Activated T-helper 1 cell treated with anti-CD3 and anti-CD28 coated beads, Interleukin-12 subunit alpha, Interleukin-12 subunit beta, Interleukin-2, Interleukin-4 antibody, amounts not matched to agents 30 ng/mL and 10 ng/mL and 1 ng/mL, durations not matched to agents 14 hours and 24 hours and 36 hours (primary cell): Measurements from ENCODE around the gene COPG1. TPM values are rescaled to one million over a fixed set of nuclear protein-coding genes. Genes with fewer than 3 reads are reported as not detected.
"Not testable (repeated sequence)": the region's sequence is repeated elsewhere in the genome, so short reads cannot be mapped to it uniquely, and the experiment has no call there.

Source experiments
- DNase-seq: peaks from one replicate; pipeline ENCODE4 v3.0.0; 2021; ENCODE audit warnings: low spot score
- H3K27ac Mint-ChIP-seq: one replicate; pipeline ENCODE4 v1.8.0; 2021; ENCODE audit warnings: mild to moderate bottlenecking, mixed read lengths
- H3K27me3 Mint-ChIP-seq: one replicate; pipeline ENCODE4 v1.8.0; 2022; ENCODE audit warnings: mild to moderate bottlenecking, moderate library complexity, mixed read lengths; ENCODE audit not compliant: insufficient read depth
- H3K36me3 Mint-ChIP-seq: one replicate; pipeline ENCODE4 v1.8.0; 2021; ENCODE audit warnings: low read depth, mixed read lengths
- H3K4me1 Mint-ChIP-seq: one replicate; pipeline ENCODE4 v1.8.0; 2021; ENCODE audit warnings: low read depth, mixed read lengths
- H3K4me3 Mint-ChIP-seq: one replicate; pipeline ENCODE4 v1.8.0; 2021; ENCODE audit warnings: mild to moderate bottlenecking, moderate library complexity, mixed read lengths
- H3K9me3 Mint-ChIP-seq: one replicate; pipeline ENCODE4 v1.8.0; 2021; ENCODE audit warnings: mixed read lengths
- intact Hi-C: fragments of 100-400 bp; cut with micrococcal nuclease; formaldehyde crosslinking; loops from one replicate; pipeline ENCODE4 v1.15.1; 2024
- total RNA-seq: library from RNA; stranded (reverse); gene quantifications from 2 replicates; pipeline ENCODE4 v1.2.3, GENCODE V29; 2022

COPG1 gene
- total RNA-seq, 1 donor from 2014 or later: 160 TPM

GRCh38 chr3:129246636-129247035 lies 2.8 kb upstream of the COPG1 start:
- peaks cover 10% of the 10 kb centered on the region for H3K36me3 Mint-ChIP-seq

GRCh38 chr3:129248286-129248979 lies 973 bp upstream of the COPG1 start:
- DNase-seq: no peak
- Mint-ChIP-seq H3K4me1 (peaks cover 61% of the 10 kb centered on the region), H3K9me3 (no peaks in the 10 kb centered on the region), H3K27ac (peak overlapping the region; percentile 98), H3K4me3 (peak overlapping the region; percentile 98), H3K36me3 (peaks cover 26% of the 10 kb centered on the region), H3K27me3 (no peaks in the 10 kb centered on the region)
- intact Hi-C loops: loop anchor here (2.0 to 5.0 kb wide), 3 partner anchors 18 to 446 kb away; partner anchors contain the start of gene CFAP92

More at GRCh38 chr3:129246636-129247035, 2.8 kb upstream of the COPG1 start:
- Mint-ChIP-seq H3K27me3 (no peaks in the 10 kb centered on the region), H3K9me3 (no peaks in the 10 kb centered on the region), H3K4me3 (no peak overlapping the region), H3K4me1 (peaks cover 43% of the 10 kb centered on the region), H3K27ac (no peak overlapping the region)
- intact Hi-C loops: loop anchor here (1.0 to 5.0 kb wide), 2 partner anchors 193 to 444 kb away; no protein-coding TSS in a partner anchor
- no peak for DNase-seq

- peaks cover 45% of the 10 kb centered on the region for H3K4me1 Mint-ChIP-seq
- peaks cover 55% of the 10 kb centered on the region for H3K36me3 Mint-ChIP-seq
- H3K27ac Mint-ChIP-seq: no peak overlapping the region
- no peaks in the 10 kb centered on the region for H3K9me3 Mint-ChIP-seq
- intact Hi-C loops: no loop called here
- no peak overlapping the region for H3K4me3 Mint-ChIP-seq
- no peak for DNase-seq
- no peaks in the 10 kb centered on the region for H3K27me3 Mint-ChIP-seq
These were observed 3.3 kb downstream of the COPG1 start for GRCh38 chr3:129252748-129253147.

GRCh38 chr3:129254536-129255230 lies 5.3 kb downstream of the COPG1 start:
- no peak overlapping the region for H3K27ac Mint-ChIP-seq
- intact Hi-C loops: no loop called here
- DNase-seq: no peak
- peaks cover 29% of the 10 kb centered on the region for H3K4me1 Mint-ChIP-seq
- no peaks in the 10 kb centered on the region for H3K9me3 Mint-ChIP-seq
- H3K27me3 Mint-ChIP-seq: no peaks in the 10 kb centered on the region
- H3K4me3 Mint-ChIP-seq: no peak overlapping the region
- H3K36me3 Mint-ChIP-seq: peaks cover 65% of the 10 kb centered on the region

GRCh38 chr3:129256270-129256669 lies 6.9 kb downstream of the COPG1 start:
- Mint-ChIP-seq H3K4me3 (no peak overlapping the region), H3K27ac (no peak overlapping the region), H3K36me3 (peaks cover 67% of the 10 kb centered on the region), H3K4me1 (peaks cover 23% of the 10 kb centered on the region), H3K9me3 (no peaks in the 10 kb centered on the region), H3K27me3 (no peaks in the 10 kb centered on the region)
- intact Hi-C loops: no loop called here
- no peak for DNase-seq

- Mint-ChIP-seq H3K36me3 (peaks cover 64% of the 10 kb centered on the region), H3K9me3 (no peaks in the 10 kb centered on the region), H3K27me3 (no peaks in the 10 kb centered on the region), H3K4me1 (peaks cover 12% of the 10 kb centered on the region), H3K4me3 (no peak overlapping the region), H3K27ac (no peak overlapping the region)
- intact Hi-C loops: no loop called here
- DNase-seq: no peak
These were observed 8.2 kb downstream of the COPG1 start for GRCh38 chr3:129257609-129258008.

- Mint-ChIP-seq H3K4me3 (no peak overlapping the region), H3K27me3 (no peaks in the 10 kb centered on the region), H3K36me3 (peaks cover 61% of the 10 kb centered on the region), H3K27ac (no peak overlapping the region), H3K4me1 (peaks cover 4% of the 10 kb centered on the region), H3K9me3 (no peaks in the 10 kb centered on the region)
- no peak for DNase-seq
- intact Hi-C loops: no loop called here
These were observed 10.4 kb downstream of the COPG1 start for GRCh38 chr3:129259612-129260477.

- intact Hi-C loops: no loop called here
- no peak for DNase-seq
- Mint-ChIP-seq H3K4me3 (no peak overlapping the region), H3K9me3 (no peaks in the 10 kb centered on the region), H3K36me3 (peaks cover 61% of the 10 kb centered on the region), H3K27ac (no peak overlapping the region), H3K27me3 (no peaks in the 10 kb centered on the region), H3K4me1 (peaks cover 4% of the 10 kb centered on the region)
These were observed 11.2 kb downstream of the COPG1 start for GRCh38 chr3:129260606-129261005.

- Mint-ChIP-seq H3K9me3 (no peaks in the 10 kb centered on the region), H3K27ac (no peak overlapping the region), H3K4me1 (peaks cover 4% of the 10 kb centered on the region), H3K36me3 (peaks cover 55% of the 10 kb centered on the region), H3K27me3 (no peaks in the 10 kb centered on the region), H3K4me3 (no peak overlapping the region)
- intact Hi-C loops: no loop called here
- DNase-seq: no peak
These were observed 12.5 kb downstream of the COPG1 start for GRCh38 chr3:129261894-129262293.

- Mint-ChIP-seq H3K27ac (no peak overlapping the region), H3K36me3 (peaks cover 56% of the 10 kb centered on the region), H3K27me3 (no peaks in the 10 kb centered on the region), H3K4me1 (peaks cover 4% of the 10 kb centered on the region), H3K9me3 (no peaks in the 10 kb centered on the region), H3K4me3 (no peak overlapping the region)
- intact Hi-C loops: no loop called here
- no peak for DNase-seq
These were observed 13.9 kb downstream of the COPG1 start for GRCh38 chr3:129263161-129263910.

GRCh38 chr3:129264994-129265393 lies 15.6 kb downstream of the COPG1 start:
- peaks cover 62% of the 10 kb centered on the region for H3K36me3 Mint-ChIP-seq
- H3K9me3 Mint-ChIP-seq, H3K4me1 Mint-ChIP-seq, H3K27ac Mint-ChIP-seq, intact Hi-C loops, H3K27me3 Mint-ChIP-seq, DNase-seq, H3K4me3 Mint-ChIP-seq: not testable (repeated sequence)

- H3K4me3 Mint-ChIP-seq: no peak overlapping the region
- no peaks in the 10 kb centered on the region for H3K9me3 Mint-ChIP-seq
- no peaks in the 10 kb centered on the region for H3K27me3 Mint-ChIP-seq
- no peaks in the 10 kb centered on the region for H3K4me1 Mint-ChIP-seq
- intact Hi-C loops: no loop called here
- no peak overlapping the region for H3K27ac Mint-ChIP-seq
- no peak for DNase-seq
- peaks cover 61% of the 10 kb centered on the region for H3K36me3 Mint-ChIP-seq
These were observed 17.2 kb downstream of the COPG1 start for GRCh38 chr3:129266651-129267050.
